PC-3 (cell line): ENCODE data around the gene GRIK5. TPM values are rescaled to one million over a fixed set of nuclear protein-coding genes. Genes with fewer than 3 reads are reported as not detected.

Experiments used
- ATAC-seq: fragments of 200-7000 bp; cut with Tn5 transposase; 2 replicates; pipeline ENCODE4 v1.9.1; 2020; ENCODE audit warnings: mild to moderate bottlenecking, moderate library complexity
- BruUV-seq: library from RNA; stranded (reverse); fragments of 400-500 nt; replicated peaks from 2 replicates; lab custom pipeline; 2021; lab: Mats Ljungman, UMichigan
- CTCF ChIA-PET: fragments of 300-600 bp; sonication (Branson Sonifier 250); formaldehyde crosslinking; loops from one replicate; lab custom pipeline; 2022; ENCODE audit warnings: antibody characterized with exemption; lab: Charles Lee
- POLR2A ChIA-PET: fragments of 300-600 bp; sonication (Branson Sonifier 250); formaldehyde crosslinking; loops from one replicate; lab custom pipeline; 2022; ENCODE audit warnings: antibody characterized with exemption; ENCODE audit not compliant: unreplicated experiment; lab: Charles Lee
- DNase-seq: peaks from one replicate; pipeline ENCODE4 v3.0.0-alpha.2; 2015
- H2AFZ ChIP-seq: fragments of 300-600 bp; sonication (generic); 2 replicates; pipeline ENCODE4 v1.6.0; 2016; ENCODE audit warnings: antibody characterized with exemption, low read length
- H3F3A ChIP-seq: fragments of 300-600 bp; sonication (generic); one replicate; pipeline ENCODE4 v1.6.0; 2017; ENCODE audit warnings: antibody characterized with exemption, low read length, control low read depth, mild to moderate bottlenecking; ENCODE audit not compliant: unreplicated experiment
- H3K27ac ChIP-seq: fragments of 300-600 bp; sonication (generic); 2 replicates; pipeline ENCODE4 v1.5.1; 2016; ENCODE audit warnings: mild to moderate bottlenecking, low read length
- H3K27me3 ChIP-seq: fragments of 300-600 bp; sonication (generic); 2 replicates; pipeline ENCODE4 v1.6.1; 2016; ENCODE audit warnings: low read length, mixed read lengths
- H3K36me3 ChIP-seq: fragments of 300-600 bp; sonication (generic); 2 replicates; pipeline ENCODE4 v1.6.1; 2016; ENCODE audit warnings: low read depth, mixed run types, low read length, mixed read lengths
- H3K4me1 ChIP-seq: fragments of 300-600 bp; sonication (generic); 2 replicates; pipeline ENCODE4 v1.5.1; 2016; ENCODE audit warnings: low read length; ENCODE audit not compliant: insufficient read depth
- H3K4me2 ChIP-seq: fragments of 300-600 bp; sonication (generic); 2 replicates; pipeline ENCODE4 v1.6.0; 2016; ENCODE audit warnings: low read length
- H3K4me3 ChIP-seq: fragments of 300-600 bp; sonication (generic); 2 replicates; pipeline ENCODE4 v1.5.1; 2016; ENCODE audit warnings: mild to moderate bottlenecking, low read length, mixed read lengths
- H3K79me2 ChIP-seq: fragments of 300-600 bp; sonication (generic); 2 replicates; pipeline ENCODE4 v1.6.1; 2017; ENCODE audit warnings: low read length, mixed read lengths
- H3K9ac ChIP-seq: fragments of 300-600 bp; sonication (generic); 2 replicates; pipeline ENCODE4 v1.6.0; 2016; ENCODE audit warnings: mild to moderate bottlenecking, low read length
- H3K9me2 ChIP-seq: fragments of 300-600 bp; sonication (generic); replicated peaks from 2 replicates; pipeline ENCODE4 v1.6.1; 2016; ENCODE audit warnings: mixed run types, low read length, mixed read lengths
- H3K9me3 ChIP-seq: fragments of 300-600 bp; sonication (generic); 2 replicates; pipeline ENCODE4 v1.6.1; 2016; ENCODE audit warnings: low read length, mixed read lengths
- H4K20me1 ChIP-seq: fragments of 300-600 bp; sonication (generic); 2 replicates; pipeline ENCODE4 v1.6.1; 2016; ENCODE audit warnings: low read length, mixed read lengths
- CTCF ChIP-seq: fragments of 300-600 bp; sonication (generic); conservative IDR thresholded peaks from 2 replicates; pipeline ENCODE4 v1.5.1; 2017; ENCODE audit warnings: antibody characterized with exemption, low read depth, mild to moderate bottlenecking, low read length
- EZH2 ChIP-seq: fragments of 300-600 bp; sonication (generic); IDR thresholded peaks from one replicate; pipeline ENCODE4 v1.6.1; 2017; ENCODE audit warnings: antibody characterized with exemption, mild to moderate bottlenecking, low read length; ENCODE audit not compliant: unreplicated experiment
- EZH2phosphoT487 ChIP-seq: fragments of 300-600 bp; sonication (generic); IDR thresholded peaks from 2 replicates; pipeline ENCODE4 v1.6.1; 2018; ENCODE audit warnings: mild to moderate bottlenecking, antibody characterized with exemption, low read length, borderline replicate concordance
- intact Hi-C: fragments of 100-400 bp; cut with micrococcal nuclease; formaldehyde crosslinking; loops from 2 replicates; pipeline ENCODE4 v1.9.0; 2023
- total RNA-seq: library from RNA; depleted of rRNA; stranded (reverse); fragments of >200 nt; gene quantifications from 2 replicates; pipeline ENCODE4 v1.2.3, GENCODE V29; 2014

Gene GRIK5
- total RNA-seq, 1 experiment from 2014 or later = not detected

GRCh38 chr19:41988947-41989346 is 81.1 kb downstream of the GRIK5 start:
- H3K9me2 ChIP-seq = no peaks in the 10 kb centered on the region
- no TSS peak for BruUV-seq
- DNase-seq = no peak
- ATAC-seq = no peak
- ChIA-PET POLR2A (no interaction called here), CTCF (no interaction called here)
- H3K4me2 ChIP-seq = no peak overlapping the region
- H3K79me2 ChIP-seq = no peaks in the 10 kb centered on the region
- no peaks in the 10 kb centered on the region for H3K27me3 ChIP-seq
- TF ChIP-seq CTCF = no peak
- TF ChIP-seq EZH2phosphoT487 = no peak
- TF ChIP-seq EZH2 = no peak
- no peaks in the 10 kb centered on the region for H3K4me1 ChIP-seq
- no peak overlapping the region for H3K4me3 ChIP-seq
- H3K27ac ChIP-seq = no peak overlapping the region
- no peak overlapping the region for H2AFZ ChIP-seq
- H3K9me3 ChIP-seq = no peaks in the 10 kb centered on the region
- no peaks in the 10 kb centered on the region for H3K36me3 ChIP-seq
- no peaks in the 10 kb centered on the region for H3F3A ChIP-seq
- H3K9ac ChIP-seq = no peak overlapping the region
- H4K20me1 ChIP-seq = no peaks in the 10 kb centered on the region
- intact Hi-C loops = no loop called here

- POLR2A ChIA-PET = no interaction called here
- no peaks in the 10 kb centered on the region for H3K9me2 ChIP-seq
- H4K20me1 ChIP-seq = no peaks in the 10 kb centered on the region
- no peaks in the 10 kb centered on the region for H3F3A ChIP-seq
- H3K4me2 ChIP-seq = no peak overlapping the region
- H3K27ac ChIP-seq = no peak overlapping the region
- BruUV-seq = no TSS peak
- TF ChIP-seq EZH2 = no peak
- TF ChIP-seq EZH2phosphoT487 = no peak
- TF ChIP-seq CTCF = no peak
- no peaks in the 10 kb centered on the region for H3K9me3 ChIP-seq
- no peaks in the 10 kb centered on the region for H3K79me2 ChIP-seq
- H3K27me3 ChIP-seq = no peaks in the 10 kb centered on the region
- no peak overlapping the region for H3K4me3 ChIP-seq
- no peak overlapping the region for H3K9ac ChIP-seq
- CTCF ChIA-PET = interaction anchor here (0.7 kb wide), 1 partner anchor 1171 kb away, joined by 3 read pairs; no protein-coding TSS in a partner anchor
- DNase-seq (no peak), ATAC-seq (no peak)
- H2AFZ ChIP-seq = no peak overlapping the region
- no peaks in the 10 kb centered on the region for H3K36me3 ChIP-seq
- intact Hi-C loops = no loop called here
- no peaks in the 10 kb centered on the region for H3K4me1 ChIP-seq
Observed at GRCh38 chr19:41987141-41987860, 82.7 kb downstream of the GRIK5 start.

- Histone ChIP-seq H3K9me2 (no peaks in the 10 kb centered on the region), H3K36me3 (no peaks in the 10 kb centered on the region), H3K4me3 (no peak overlapping the region), H3K79me2 (no peaks in the 10 kb centered on the region), H2AFZ (no peak overlapping the region), H3F3A (no peaks in the 10 kb centered on the region), H3K9me3 (no peaks in the 10 kb centered on the region), H3K27me3 (no peaks in the 10 kb centered on the region), H3K27ac (no peak overlapping the region), H3K4me1 (no peaks in the 10 kb centered on the region), H4K20me1 (no peaks in the 10 kb centered on the region), H3K4me2 (no peak overlapping the region), H3K9ac (no peak overlapping the region)
- ChIA-PET CTCF (no interaction called here), POLR2A (no interaction called here)
- intact Hi-C loops = no loop called here
- TF ChIP-seq EZH2 = no peak
- TF ChIP-seq CTCF = no peak
- no peak for TF ChIP-seq EZH2phosphoT487
- no TSS peak for BruUV-seq
- ATAC-seq (no peak), DNase-seq (no peak)
Observed at GRCh38 chr19:41984961-41985360, 85.0 kb downstream of the GRIK5 start.
